Measurements from ENCODE around the gene KIAA0930.

- TF ChIP-seq, protein P1, sequence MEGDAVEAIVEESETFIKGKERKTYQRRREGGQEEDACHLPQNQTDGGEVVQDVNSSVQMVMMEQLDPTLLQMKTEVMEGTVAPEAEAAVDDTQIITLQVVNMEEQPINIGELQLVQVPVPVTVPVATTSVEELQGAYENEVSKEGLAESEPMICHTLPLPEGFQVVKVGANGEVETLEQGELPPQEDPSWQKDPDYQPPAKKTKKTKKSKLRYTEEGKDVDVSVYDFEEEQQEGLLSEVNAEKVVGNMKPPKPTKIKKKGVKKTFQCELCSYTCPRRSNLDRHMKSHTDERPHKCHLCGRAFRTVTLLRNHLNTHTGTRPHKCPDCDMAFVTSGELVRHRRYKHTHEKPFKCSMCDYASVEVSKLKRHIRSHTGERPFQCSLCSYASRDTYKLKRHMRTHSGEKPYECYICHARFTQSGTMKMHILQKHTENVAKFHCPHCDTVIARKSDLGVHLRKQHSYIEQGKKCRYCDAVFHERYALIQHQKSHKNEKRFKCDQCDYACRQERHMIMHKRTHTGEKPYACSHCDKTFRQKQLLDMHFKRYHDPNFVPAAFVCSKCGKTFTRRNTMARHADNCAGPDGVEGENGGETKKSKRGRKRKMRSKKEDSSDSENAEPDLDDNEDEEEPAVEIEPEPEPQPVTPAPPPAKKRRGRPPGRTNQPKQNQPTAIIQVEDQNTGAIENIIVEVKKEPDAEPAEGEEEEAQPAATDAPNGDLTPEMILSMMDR (IDR thresholded peaks at IDR 0.05), result no peak
- no peak for TF ChIP-seq POLR2A (IDR thresholded peaks at IDR 0.05)
Measured at GRCh38 chr22:45172881-45173585, 67.7 kb downstream of the KIAA0930 start.

Measured in testis (tissue), 2 donors.